HCT116 (cell line): ENCODE data around the gene FAF2. TPM values are rescaled to one million over a fixed set of nuclear protein-coding genes. Genes with fewer than 3 reads are reported as not detected.

Source experiments
- ATAC-seq: fragments of 200-7000 bp; cut with Tn5 transposase; 2 replicates; pipeline ENCODE4 v1.9.1; 2020; ENCODE audit warnings: mild to moderate bottlenecking, moderate library complexity
- BruUV-seq: library from RNA; stranded (reverse); fragments of 400-500 nt; replicated peaks from 2 replicates; lab custom pipeline; 2021; lab: Mats Ljungman, UMichigan
- CTCF ChIA-PET: fragments of 300-600 bp; sonication (Branson Sonifier 250); formaldehyde crosslinking; loops from one replicate; lab custom pipeline; 2021; ENCODE audit warnings: antibody characterized with exemption; lab: Charles Lee
- POLR2A ChIA-PET: fragments of 300-600, 350-600 bp; sonication (Branson Sonifier 250); formaldehyde crosslinking; loops from one replicate; lab custom pipeline; 2021; ENCODE audit warnings: antibody characterized with exemption; lab: Charles Lee
- RAD21 ChIA-PET, 2 experiments: fragments of 300-600 bp; sonication (Branson Sonifier 250); formaldehyde crosslinking; loops; one replicate each; lab custom pipeline; 2023; ENCODE audit warnings: low total read pairs in 2 of 2; ENCODE audit not compliant: uncharacterized antibody in 2 of 2, unreplicated experiment in 2 of 2, low non-redundant PET in 1 of 2; lab: Charles Lee
- DNase-seq: peaks from one replicate; pipeline ENCODE4 v3.0.0-alpha.2; 2010; ENCODE audit warnings: low read depth, low spot score
- H2AFZ ChIP-seq: fragments of 200-600 bp; shearing (Covaris generic), sonication (generic); 2 replicates; pipeline ENCODE4 v1.6.1; 2017; ENCODE audit warnings: low read depth, mixed run types, mixed read lengths, antibody characterized with exemption, low read length; ENCODE audit not compliant: poor library complexity, severe bottlenecking
- H3K27ac ChIP-seq: 2 replicates; pipeline ENCODE4 v1.5.1; 2012; ENCODE audit warnings: low read depth, low read length
- H3K27me3 ChIP-seq: fragments of 200-600 bp; sonication (generic); 2 replicates; pipeline ENCODE4 v1.6.1; 2016; ENCODE audit warnings: mixed run types, low read length, mixed read lengths; ENCODE audit not compliant: insufficient read depth
- H3K36me3 ChIP-seq, 2 experiments: fragments of 200-500 bp in 1 of 2; fragments of 200-600 bp in 1 of 2; sonication (Bioruptor generic) in 1 of 2; sonication (generic) in 1 of 2; 2 replicates each; pipeline versions ENCODE4 v1.5.1 to v1.6.1; 2014 to 2016; ENCODE audit warnings: low read length in 2 of 2, inconsistent platforms in 1 of 2, mixed read lengths in 1 of 2, mixed run types in 1 of 2; ENCODE audit not compliant: insufficient read depth in 2 of 2, control insufficient read depth in 1 of 2
- H3K4me1 ChIP-seq, 2 experiments: fragments of 200-600 bp in 1 of 2; sonication (generic) in 1 of 2; 2 replicates each; pipeline versions ENCODE4 v1.5.1 to v1.6.1; 2012 to 2017; ENCODE audit warnings: low read length in 2 of 2, inconsistent platforms in 1 of 2, mild to moderate bottlenecking in 1 of 2, mixed read lengths in 1 of 2, mixed run types in 1 of 2, moderate library complexity in 1 of 2; ENCODE audit not compliant: insufficient read depth in 2 of 2, control insufficient read depth in 1 of 2
- H3K4me2 ChIP-seq: fragments of 200-600 bp; sonication (generic); 2 replicates; pipeline ENCODE4 v1.6.1; 2017; ENCODE audit warnings: mixed run types, low read length, mixed read lengths
- H3K4me3 ChIP-seq, 2 experiments: fragments of 200-600 bp in 1 of 2; sonication (generic) in 1 of 2; replicated peaks in 1 of 2; 2 replicates each; pipeline ENCODE4 v1.5.1; 2011 to 2016; ENCODE audit warnings: low read length in 2 of 2, control low read depth in 1 of 2, low read depth in 1 of 2, mild to moderate bottlenecking in 1 of 2, mixed read lengths in 1 of 2, mixed run types in 1 of 2
- H3K79me2 ChIP-seq: fragments of 200-600 bp; sonication (generic); 2 replicates; pipeline ENCODE4 v1.6.1; 2017; ENCODE audit warnings: mild to moderate bottlenecking, mixed run types, low read length, moderate library complexity, mixed read lengths; ENCODE audit not compliant: insufficient read depth
- H3K9ac ChIP-seq: fragments of 200-600 bp; sonication (generic); 2 replicates; pipeline ENCODE4 v1.6.1; 2016; ENCODE audit warnings: low read length, mixed read lengths
- H3K9me2 ChIP-seq: fragments of 200-600 bp; sonication (generic), shearing (Covaris generic); 2 replicates; pipeline ENCODE4 v1.6.1; 2017; ENCODE audit warnings: mixed run types, mild to moderate bottlenecking, moderate library complexity; ENCODE audit not compliant: insufficient read depth
- H3K9me3 ChIP-seq, 2 experiments: fragments of 200-500 bp in 1 of 2; fragments of 200-600 bp in 1 of 2; sonication (Bioruptor generic) in 1 of 2; sonication (generic) in 1 of 2; 2 replicates each; pipeline ENCODE4 v1.6.1; 2014 to 2017; ENCODE audit warnings: low read length in 2 of 2, mixed read lengths in 2 of 2, inconsistent platforms in 1 of 2, low read depth in 1 of 2, mild to moderate bottlenecking in 1 of 2, mixed run types in 1 of 2, moderate library complexity in 1 of 2; ENCODE audit not compliant: control insufficient read depth in 1 of 2, insufficient read depth in 1 of 2
- H4K20me1 ChIP-seq: fragments of 200-600 bp; sonication (generic), shearing (Covaris generic); 2 replicates; pipeline ENCODE4 v1.6.1; 2017; ENCODE audit warnings: mixed run types, mild to moderate bottlenecking, moderate library complexity; ENCODE audit not compliant: insufficient read depth
- CBX3 ChIP-seq: IDR thresholded peaks from 2 replicates; pipeline ENCODE4 v1.6.1; 2012; ENCODE audit warnings: low read depth
- CTCF ChIP-seq, 3 experiments: fragments of 200-600 bp in 1 of 3; sonication (generic) in 1 of 3; IDR thresholded peaks in 2 of 3; conservative IDR thresholded peaks in 1 of 3; 2 replicates each; pipeline ENCODE4 v1.5.1; 2012 to 2017; ENCODE audit warnings: low read depth in 2 of 3, low read length in 2 of 3, antibody characterized with exemption in 1 of 3, borderline replicate concordance in 1 of 3, control low read depth in 1 of 3, mild to moderate bottlenecking in 1 of 3, mixed read lengths in 1 of 3, mixed run types in 1 of 3, moderate library complexity in 1 of 3; ENCODE audit not compliant: insufficient read depth in 1 of 3
- EGR1 ChIP-seq: IDR thresholded peaks from 2 replicates; pipeline ENCODE4 v1.6.1; 2012; ENCODE audit warnings: low read depth
- ELF1 ChIP-seq: IDR thresholded peaks from 2 replicates; pipeline ENCODE4 v1.6.1; 2012; ENCODE audit warnings: low read depth, borderline replicate concordance
- FOSL1 ChIP-seq: IDR thresholded peaks from 2 replicates; pipeline ENCODE4 v1.6.1; 2012; ENCODE audit warnings: low read depth
- JUND ChIP-seq: IDR thresholded peaks from 2 replicates; pipeline ENCODE4 v1.6.1; 2012
- MAX ChIP-seq: IDR thresholded peaks from 2 replicates; pipeline ENCODE4 v1.6.1; 2012
- TCF7L2 ChIP-seq: IDR thresholded peaks from 2 replicates; pipeline ENCODE4 v1.7.0; 2011; ENCODE audit warnings: borderline replicate concordance, inconsistent platforms; ENCODE audit not compliant: insufficient read depth, insufficient read length; ENCODE audit errors: extremely low read depth
- YY1 ChIP-seq: IDR thresholded peaks from 2 replicates; pipeline ENCODE4 v1.6.1; 2011; ENCODE audit warnings: low read length, low read depth, moderate library complexity, mild to moderate bottlenecking; ENCODE audit not compliant: insufficient replicate concordance; ENCODE audit errors: extremely low read depth
- ZBTB33 ChIP-seq: IDR thresholded peaks from 2 replicates; pipeline ENCODE4 v1.6.1; 2011; ENCODE audit warnings: mild to moderate bottlenecking, low read length, moderate library complexity; ENCODE audit not compliant: insufficient replicate concordance; ENCODE audit errors: extremely low read depth
- intact Hi-C: fragments of 100-400 bp; cut with micrococcal nuclease; formaldehyde crosslinking; loops from 2 replicates; pipeline ENCODE4 v1.10.0; 2022
- total RNA-seq: library from RNA; stranded (reverse); gene quantifications from one replicate; pipeline ENCODE4 v1.2.1, GENCODE V29; 2021; ENCODE audit not compliant: unreplicated experiment

The FAF2 gene
- total RNA-seq, 1 experiment from 2014 or later = 51.9 TPM

- ATAC-seq (peak; percentile 61), DNase-seq (peak; percentile 22)
- no peaks in the 10 kb centered on the region for H3K79me2 ChIP-seq
- H3K4me3 ChIP-seq = no peak overlapping the region; a peak in 1 of 4 replicates
- intact Hi-C loops = no loop called here
- TF ChIP-seq CTCF (IDR thresholded peaks at IDR 0.05 in 2 of 3, conservative IDR thresholded peaks at IDR 0.05 in 1 of 3; ENCODE audit: borderline replicate concordance in 1 of 3, insufficient read depth in 1 of 3, low read depth in 2 of 3, low read length in 2 of 3) = no peak
- peak; percentile 17; the same call in 1 of the 2 replicates for TF ChIP-seq FOSL1
- TF ChIP-seq CBX3 = no peak
- no peak for TF ChIP-seq YY1
- no peak for TF ChIP-seq ZBTB33
- no peak for TF ChIP-seq MAX
- TF ChIP-seq JUND = no peak
- no peak for TF ChIP-seq TCF7L2
- TF ChIP-seq EGR1 = no peak
- TF ChIP-seq ELF1 = peak; percentile 41
- peak overlapping the region; percentile 83 for H2AFZ ChIP-seq
- H3K9me3 ChIP-seq = no peaks in the 10 kb centered on the region
- ChIA-PET CTCF (no interaction called here), POLR2A (no interaction called here), RAD21 (no interaction called here)
- no peaks in the 10 kb centered on the region for H4K20me1 ChIP-seq
- H3K4me1 ChIP-seq = peaks cover 0 to 13% of the 10 kb centered on the region in 2 experiments; a peak in 2 of 4 replicates
- H3K27ac ChIP-seq = no peak overlapping the region
- H3K9ac ChIP-seq = 0 out of 2 replicates have a peak overlapping the region, but pooled peaks have one; percentile 4
- BruUV-seq = no TSS peak
- no peaks in the 10 kb centered on the region for H3K9me2 ChIP-seq
- no peaks in the 10 kb centered on the region for H3K36me3 ChIP-seq
- H3K27me3 ChIP-seq = no peaks in the 10 kb centered on the region
- H3K4me2 ChIP-seq = peak overlapping the region; percentile 59
Observed at GRCh38 chr5:176427971-176428370, 20.2 kb upstream of the FAF2 start.
